ENCODE results near the gene SLC43A3. TPM values are rescaled to one million over a fixed set of nuclear protein-coding genes. Genes with fewer than 3 reads are reported as not detected.

SLC43A3 gene
- total RNA-seq: 20.7 and 35.0 TPM in 2 replicates

GRCh38 chr11:57426929-57427726, at the start of gene SLC43A3:
TSS of gene SLC43A3 (minus strand) at chr11:57427121. CDS start at chr11:57426172, 949 bp downstream.

GRCh38 chr11:57460022-57460757, 33.3 kb upstream of the SLC43A3 start, which contains the start of gene RTN4RL2:
TSS of gene RTN4RL2 (plus strand) at chr11:57460528. CDS start at chr11:57460866, 338 bp downstream.

GRCh38 chr11:57390535-57390934, 36.4 kb downstream of the SLC43A3 start, which contains the start of gene PRG2:
TSS of gene PRG2 (minus strand) at chr11:57390650. CDS start at chr11:57389944, 706 bp downstream.

GRCh38 chr11:57380975-57381374, 45.9 kb downstream of the SLC43A3 start, which contains the start of gene PRG3:
TSS of gene PRG3 (minus strand) at chr11:57381150. CDS start at chr11:57380708, 442 bp downstream.

Other genes starting within 250 kb of the SLC43A3 start
- gene LRRC55, start 245.2 kb downstream of the SLC43A3 start, total RNA-seq: not detected in 2 replicates
- gene APLNR, start 189.9 kb downstream of the SLC43A3 start, total RNA-seq: 0.65 and 1.4 TPM in 2 replicates
- gene TNKS1BP1, start 102.2 kb downstream of the SLC43A3 start, total RNA-seq: 85.5 and 85.6 TPM in 2 replicates
- 56.5 and 60.1 TPM in 2 replicates for gene SSRP1, start 91.2 kb downstream of the SLC43A3 start, total RNA-seq
- gene P2RX3, start 88.8 kb downstream of the SLC43A3 start, total RNA-seq: not detected in 2 replicates
- not detected in 2 replicates for gene PRG3, start 46.0 kb downstream of the SLC43A3 start, total RNA-seq
- gene PRG2, start 36.5 kb downstream of the SLC43A3 start, total RNA-seq: not detected in 2 replicates
- 1.1 TPM in 1 of 2 replicates, not detected in the other for gene RTN4RL2, start 33.4 kb upstream of the SLC43A3 start, total RNA-seq
- 8.6 and 14.6 TPM in 2 replicates for gene SLC43A1, start 88.6 kb upstream of the SLC43A3 start, total RNA-seq
- 14.6 and 35.6 TPM in 2 replicates for gene TIMM10, start 103.6 kb upstream of the SLC43A3 start, total RNA-seq
- not detected in 2 replicates for gene SMTNL1, start 110.5 kb upstream of the SLC43A3 start, total RNA-seq
- 48.1 and 61.7 TPM in 2 replicates for gene UBE2L6, start 140.6 kb upstream of the SLC43A3 start, total RNA-seq
- gene SERPING1, start 170.6 kb upstream of the SLC43A3 start, total RNA-seq: 169 and 221 TPM in 2 replicates
- 0.16 TPM in 1 of 2 replicates, not detected in the other for gene YPEL4, start 222.8 kb upstream of the SLC43A3 start, total RNA-seq
- 11.0 and 16.7 TPM in 2 replicates for gene CLP1, start 230.6 kb upstream of the SLC43A3 start, total RNA-seq
- 40.6 and 44.6 TPM in 2 replicates for gene ZDHHC5, start 241.0 kb upstream of the SLC43A3 start, total RNA-seq